Prostate gland (tissue), 2 donors: ENCODE measurements around the gene SUFU.

Experiments used
- CTCF ChIP-seq, 4 experiments: fragments of 200-600 bp in 2 of 4; fragments of 450-650 bp in 2 of 4; sonication (generic) in 2 of 4; IDR thresholded peaks; 1 replicate in 3 of 4; 2 replicates in 1 of 4; pipeline ENCODE4 v1.5.1; 2016 to 2019; ENCODE audit warnings: antibody characterized with exemption in 4 of 4, mild to moderate bottlenecking in 2 of 4, moderate library complexity in 2 of 4
- POLR2A ChIP-seq: fragments of 450-650 bp; IDR thresholded peaks from one replicate; pipeline ENCODE4 v1.6.1; 2016; ENCODE audit warnings: antibody characterized with exemption, mild to moderate bottlenecking
- POLR2AphosphoS5 ChIP-seq: sonication (generic); formaldehyde crosslinking; IDR thresholded peaks from one replicate; pipeline ENCODE4 v1.6.1; 2017; ENCODE audit warnings: antibody characterized with exemption

GRCh38 chr10:102602272-102603045 lies 98.7 kb downstream of the SUFU start:
- TF ChIP-seq CTCF (IDR thresholded peaks at IDR 0.05), result no peak
- no peak for TF ChIP-seq POLR2AphosphoS5
- no peak for TF ChIP-seq POLR2A
